Measurements from ENCODE around the gene LRP2. TPM values are rescaled to one million over a fixed set of nuclear protein-coding genes. Genes with fewer than 3 reads are reported as not detected.
A peak's percentile ranks its signal among the peaks of the same experiment; 100 is the strongest.
"Not testable (repeated sequence)": the region's sequence is repeated elsewhere in the genome, so short reads cannot be mapped to it uniquely, and the experiment has no call there.

Gene LRP2
- not detected for total RNA-seq

DNA sequence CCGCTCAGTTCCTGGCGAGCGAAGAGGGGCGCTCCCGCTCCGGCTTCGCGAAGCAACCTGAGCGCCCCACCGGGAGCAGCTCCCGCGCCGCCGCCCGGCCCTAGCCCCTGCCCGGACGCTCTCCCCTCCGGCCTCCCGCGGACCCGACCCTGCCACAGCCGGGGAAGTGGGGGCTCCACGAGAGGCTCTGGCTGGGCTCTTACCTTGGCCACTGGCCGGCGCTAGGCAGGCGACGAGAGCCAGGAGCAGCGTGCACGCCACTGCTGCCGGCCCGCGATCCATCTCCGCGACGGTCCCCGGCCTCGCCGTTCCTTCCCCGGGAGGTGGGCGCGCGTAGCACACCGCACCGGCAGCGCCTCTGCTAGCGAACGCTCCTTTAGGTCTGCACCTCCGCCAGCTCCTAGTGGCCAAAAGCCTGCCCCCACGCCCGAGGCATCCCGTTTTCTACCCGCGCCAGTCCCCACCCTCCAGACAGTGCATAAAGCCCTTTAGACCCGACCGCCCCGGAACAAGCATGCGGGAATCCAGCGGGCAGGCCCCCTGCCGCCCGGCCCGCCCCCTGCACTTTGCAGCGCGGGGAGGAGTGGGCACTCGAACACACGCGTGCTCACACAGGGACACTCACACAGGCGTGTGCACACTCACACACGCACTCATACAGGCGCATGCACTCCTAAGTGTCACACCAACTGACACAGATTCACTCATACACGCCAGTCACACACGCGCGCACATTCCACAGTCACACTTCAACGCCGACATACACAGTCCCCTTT is at the start of gene LRP2:
LRP2 (minus strand) TSS at position 417 of the 776 bp plus-strand sequence; CDS start at position 282, 135 bp downstream.
- no peaks in the 10 kb centered on the region for H3K36me3 ChIP-seq
- TF ChIP-seq POLR2A (IDR thresholded peaks at IDR 0.05), result no peak
- TF ChIP-seq, protein P1, sequence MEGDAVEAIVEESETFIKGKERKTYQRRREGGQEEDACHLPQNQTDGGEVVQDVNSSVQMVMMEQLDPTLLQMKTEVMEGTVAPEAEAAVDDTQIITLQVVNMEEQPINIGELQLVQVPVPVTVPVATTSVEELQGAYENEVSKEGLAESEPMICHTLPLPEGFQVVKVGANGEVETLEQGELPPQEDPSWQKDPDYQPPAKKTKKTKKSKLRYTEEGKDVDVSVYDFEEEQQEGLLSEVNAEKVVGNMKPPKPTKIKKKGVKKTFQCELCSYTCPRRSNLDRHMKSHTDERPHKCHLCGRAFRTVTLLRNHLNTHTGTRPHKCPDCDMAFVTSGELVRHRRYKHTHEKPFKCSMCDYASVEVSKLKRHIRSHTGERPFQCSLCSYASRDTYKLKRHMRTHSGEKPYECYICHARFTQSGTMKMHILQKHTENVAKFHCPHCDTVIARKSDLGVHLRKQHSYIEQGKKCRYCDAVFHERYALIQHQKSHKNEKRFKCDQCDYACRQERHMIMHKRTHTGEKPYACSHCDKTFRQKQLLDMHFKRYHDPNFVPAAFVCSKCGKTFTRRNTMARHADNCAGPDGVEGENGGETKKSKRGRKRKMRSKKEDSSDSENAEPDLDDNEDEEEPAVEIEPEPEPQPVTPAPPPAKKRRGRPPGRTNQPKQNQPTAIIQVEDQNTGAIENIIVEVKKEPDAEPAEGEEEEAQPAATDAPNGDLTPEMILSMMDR (IDR thresholded peaks at IDR 0.05), result no peak
- no peak for TF ChIP-seq EP300 (IDR thresholded peaks at IDR 0.05)
- TF ChIP-seq POLR2AphosphoS5 (IDR thresholded peaks at IDR 0.05), result no peak
- H3K4me1 ChIP-seq, result peaks cover 5 to 46% (median 31%) of the 10 kb centered on the region in 3 donors
- H3K9me3 ChIP-seq, result no peaks in the 10 kb centered on the region
- WGBS, 2 donors (ENCODE audit: low coverage in 1 of 2), result 0% methylated on average over 6 of the region's 75 CpGs; no CpG with 5 or more reads in 1 of the 2 donors
- peak; percentile 26 for ATAC-seq
- no peak within 1 kb of the TSS for H3K27ac ChIP-seq
- H3K27me3 ChIP-seq, result peaks cover 57% of the 10 kb centered on the region
- peak within 1 kb of the TSS; percentile 17 to 58 for H3K4me3 ChIP-seq

DNA sequence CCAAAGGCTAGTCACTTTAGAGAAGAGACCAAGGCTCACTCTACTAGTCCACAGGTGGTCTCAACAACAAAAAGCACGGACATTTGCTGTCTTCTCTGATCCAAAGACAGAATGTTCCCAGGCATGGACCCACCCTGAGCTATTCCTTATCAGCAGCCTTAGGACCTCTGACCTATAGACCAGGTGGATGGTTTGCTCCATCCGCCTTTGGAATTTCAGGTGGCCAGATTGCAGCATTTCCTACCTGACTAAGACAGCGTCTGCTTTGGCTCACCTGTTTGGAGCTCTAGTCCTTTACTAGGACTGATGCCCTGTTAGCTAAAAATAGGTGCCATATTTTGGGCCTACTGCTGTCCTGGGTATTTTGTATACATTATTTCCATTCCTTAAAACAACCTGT is 44.6 kb upstream of the LRP2 start:
- no peak for ATAC-seq
- H3K27me3 ChIP-seq, result no peaks in the 10 kb centered on the region
- H3K36me3 ChIP-seq, result no peaks in the 10 kb centered on the region
- TF ChIP-seq EP300 (IDR thresholded peaks at IDR 0.05) (no peak), POLR2A (IDR thresholded peaks at IDR 0.05) (no peak), POLR2AphosphoS5 (IDR thresholded peaks at IDR 0.05) (no peak)
- TF ChIP-seq, protein P1 (IDR thresholded peaks at IDR 0.05), result no peak
- H3K4me1 ChIP-seq, result no peaks in the 10 kb centered on the region
- H3K4me3 ChIP-seq, result no peak overlapping the region
- WGBS, 2 donors (ENCODE audit: low coverage in 1 of 2), result 62 to 63% methylated on average over 1 to 3 of the region's 3 CpGs
- no peaks in the 10 kb centered on the region for H3K9me3 ChIP-seq
- H3K27ac ChIP-seq, result no peak overlapping the region

DNA sequence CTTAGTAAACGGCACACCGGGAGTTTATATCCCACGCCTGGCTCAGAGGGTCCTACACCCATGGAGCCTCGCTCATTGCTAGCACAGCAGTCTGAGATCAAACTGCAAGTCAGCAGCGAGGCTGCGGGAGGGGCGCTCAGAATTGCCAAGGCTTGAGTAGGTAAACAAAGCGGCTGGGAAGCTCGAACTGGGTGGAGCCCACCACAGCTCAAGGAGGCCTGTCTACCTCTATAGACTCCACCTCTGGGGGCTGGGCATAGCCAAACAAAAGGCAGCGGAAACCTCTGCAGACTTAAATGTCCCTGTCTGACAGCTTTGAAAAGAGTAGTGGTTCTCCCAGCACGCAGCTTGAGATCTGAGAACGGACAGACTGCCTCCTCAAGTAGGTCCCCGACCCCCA is 37.2 kb upstream of the LRP2 start:
- not testable (repeated sequence) for H3K27me3 ChIP-seq, H3K9me3 ChIP-seq, H3K36me3 ChIP-seq, H3K4me1 ChIP-seq, ATAC-seq, H3K4me3 ChIP-seq, H3K27ac ChIP-seq
- 85% methylated on average over 3 of the region's 13 CpGs; no CpG with 5 or more reads in 1 of the 2 donors for WGBS, 2 donors (ENCODE audit: low coverage in 1 of 2)

DNA sequence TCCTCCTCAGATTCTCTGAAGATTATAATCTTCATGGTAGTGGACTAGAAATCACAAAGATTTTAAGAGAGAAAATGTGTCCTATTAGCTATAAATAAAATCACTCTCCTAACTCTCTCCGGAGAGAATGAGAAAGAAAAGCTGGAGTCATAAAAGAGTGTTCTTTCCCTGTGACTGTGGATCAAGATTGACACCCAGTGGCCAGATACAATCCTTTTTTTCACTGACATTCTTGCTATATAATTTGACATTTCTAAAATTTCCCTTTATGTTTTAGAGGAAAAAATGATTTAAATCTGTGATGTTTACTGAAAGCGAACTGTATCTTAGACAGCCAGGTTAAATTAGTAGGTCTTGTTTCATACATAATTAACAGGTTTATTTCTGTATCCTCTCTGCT is 35.4 kb upstream of the LRP2 start:
- TF ChIP-seq POLR2A (IDR thresholded peaks at IDR 0.05), result no peak
- TF ChIP-seq EP300 (IDR thresholded peaks at IDR 0.05), result no peak
- no peak for TF ChIP-seq POLR2AphosphoS5 (IDR thresholded peaks at IDR 0.05)
- TF ChIP-seq, protein P1 (IDR thresholded peaks at IDR 0.05), result peak in 1 of 4 experiments; percentile 12
- ATAC-seq, result no peak

GRCh38 chr2:169395821-169396374 is 33.6 kb upstream of the LRP2 start:
- Histone ChIP-seq H3K36me3 (no peaks in the 10 kb centered on the region), H3K27me3 (peaks cover 5% of the 10 kb centered on the region), H3K4me3 (no peak overlapping the region), H3K4me1 (no peaks in the 10 kb centered on the region), H3K9me3 (no peaks in the 10 kb centered on the region), H3K27ac (no peak overlapping the region)
- ATAC-seq, result no peak
- no peak for TF ChIP-seq EP300 (IDR thresholded peaks at IDR 0.05)
- no peak for TF ChIP-seq POLR2AphosphoS5 (IDR thresholded peaks at IDR 0.05)
- no peak for TF ChIP-seq POLR2A (IDR thresholded peaks at IDR 0.05)
- TF ChIP-seq, protein P1 (IDR thresholded peaks at IDR 0.05), result no peak
- 48 to 84% methylated on average over 4 to 7 of the region's 9 CpGs for WGBS, 2 donors (ENCODE audit: low coverage in 1 of 2)

More for the DNA sequence above, 35.4 kb upstream of the LRP2 start:
- no peak overlapping the region for H3K4me3 ChIP-seq
- no peaks in the 10 kb centered on the region for H3K36me3 ChIP-seq
- peaks cover 5% of the 10 kb centered on the region for H3K27me3 ChIP-seq
- no peak overlapping the region for H3K27ac ChIP-seq
- H3K9me3 ChIP-seq, result no peaks in the 10 kb centered on the region
- no peaks in the 10 kb centered on the region for H3K4me1 ChIP-seq
- 32 to 41% methylated on average over 2 of the region's 2 CpGs for WGBS, 2 donors (ENCODE audit: low coverage in 1 of 2)

All from gastroesophageal sphincter (tissue), 4 donors.